Hindlimb muscle (tissue), 1 donor: ENCODE measurements around the gene MAN2A1. TPM values are rescaled to one million over a fixed set of nuclear protein-coding genes. Genes with fewer than 3 reads are reported as not detected.

ENCODE experiments used
- DNase-seq: peaks from one replicate; pipeline ENCODE4 v3.0.0-alpha.2; 2013
- polyA plus RNA-seq: library from polyadenylated mRNA; unstranded; fragments of 120-200 nt; gene quantifications from one replicate; pipeline ENCODE4 v1.2.1, GENCODE V29; 2013; ENCODE audit not compliant: insufficient read length

MAN2A1 gene
- polyA plus RNA-seq, 1 donor: 39.6 TPM

- no peak for DNase-seq
These were observed 7.3 kb upstream of the MAN2A1 start for GRCh38 chr5:109682383-109682782.

- no peak for DNase-seq
These were observed 3.8 kb upstream of the MAN2A1 start for GRCh38 chr5:109685916-109686315.

DNA sequence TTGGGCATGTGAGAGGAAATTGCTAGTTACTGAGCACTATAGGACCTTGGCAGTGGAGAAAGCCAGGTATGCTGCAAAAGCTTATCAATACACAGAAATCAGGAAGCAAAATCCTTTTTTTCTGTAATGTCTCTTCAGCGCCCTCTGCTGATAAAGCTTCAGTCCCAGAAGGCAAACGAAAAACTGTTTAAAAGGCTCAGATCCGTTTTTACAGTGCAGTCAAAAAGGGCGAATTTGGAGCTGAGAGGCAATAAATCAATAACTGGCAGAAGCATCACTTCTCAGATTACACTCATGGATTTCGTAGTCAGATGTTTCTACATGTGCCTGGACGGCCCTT is 1.1 kb upstream of the MAN2A1 start:
- no peak for DNase-seq

- DNase-seq: peak; percentile 95
These were observed 572 bp upstream of the MAN2A1 start for GRCh38 chr5:109688970-109689739.

- DNase-seq: no peak
These were observed 681 bp downstream of the MAN2A1 start for GRCh38 chr5:109690242-109690974.

DNA sequence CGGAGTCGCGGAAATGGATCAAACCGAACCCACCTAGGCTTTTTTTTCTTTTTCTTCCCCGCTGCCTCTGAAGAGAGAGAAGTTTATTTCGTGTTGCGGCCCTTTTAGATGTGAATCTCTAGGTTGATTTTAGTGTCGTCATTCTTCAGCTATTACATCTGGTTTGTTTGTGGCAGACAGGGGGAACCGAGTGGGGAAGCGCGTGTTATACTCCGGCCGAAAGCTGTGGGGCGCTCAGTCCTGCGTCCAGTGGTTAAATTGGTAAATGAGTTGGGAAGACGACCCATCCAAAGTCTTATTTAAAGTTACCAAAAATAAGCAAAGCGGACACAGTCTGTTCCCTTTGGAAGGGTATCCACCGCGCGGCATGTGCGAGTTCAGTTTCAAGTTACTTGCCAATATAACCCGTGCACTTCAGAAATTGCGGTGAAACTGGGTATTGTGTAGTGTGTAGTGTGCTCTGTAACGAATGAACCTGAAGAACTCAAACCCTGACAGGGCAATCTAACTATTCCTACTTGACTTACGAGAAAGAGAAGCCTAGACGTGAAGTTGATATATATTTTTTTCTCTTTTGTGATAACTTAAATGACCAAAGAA is 1.3 kb downstream of the MAN2A1 start:
- peak; percentile 85 for DNase-seq

- no peak for DNase-seq
These were observed 2.3 kb downstream of the MAN2A1 start for GRCh38 chr5:109691996-109692395.

GRCh38 chr5:109692852-109693251 is 3.1 kb downstream of the MAN2A1 start:
- no peak for DNase-seq

- DNase-seq: no peak
These were observed 4.0 kb downstream of the MAN2A1 start for GRCh38 chr5:109693535-109694400.

GRCh38 chr5:109694451-109694891 is 4.7 kb downstream of the MAN2A1 start:
- DNase-seq: no peak

- DNase-seq: no peak
These were observed 5.5 kb downstream of the MAN2A1 start for GRCh38 chr5:109695005-109695926.

GRCh38 chr5:109697339-109697738 is 7.6 kb downstream of the MAN2A1 start:
- DNase-seq: no peak

- DNase-seq: no peak
These were observed 10.9 kb downstream of the MAN2A1 start for GRCh38 chr5:109700516-109701153.

DNA sequence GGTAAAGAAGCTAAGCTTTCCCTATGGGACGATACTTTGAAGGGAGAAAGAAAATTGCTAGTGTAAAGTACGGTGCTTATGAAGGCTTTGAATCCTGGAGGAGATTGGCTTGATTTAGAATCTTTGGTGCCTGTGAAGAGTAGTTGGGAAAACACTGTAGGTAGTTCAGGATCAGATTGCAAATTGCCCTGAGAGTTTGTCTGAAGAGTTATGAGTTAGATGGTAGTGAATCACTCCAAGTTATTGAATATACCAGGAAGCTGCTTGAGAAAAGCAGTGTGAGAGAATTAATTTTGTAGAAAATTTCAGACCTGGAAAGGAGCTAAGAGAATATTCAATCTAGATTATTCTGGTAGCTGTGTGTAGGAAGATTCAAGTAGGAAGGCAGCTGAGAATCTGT is 11.5 kb downstream of the MAN2A1 start:
- DNase-seq: no peak

DNA sequence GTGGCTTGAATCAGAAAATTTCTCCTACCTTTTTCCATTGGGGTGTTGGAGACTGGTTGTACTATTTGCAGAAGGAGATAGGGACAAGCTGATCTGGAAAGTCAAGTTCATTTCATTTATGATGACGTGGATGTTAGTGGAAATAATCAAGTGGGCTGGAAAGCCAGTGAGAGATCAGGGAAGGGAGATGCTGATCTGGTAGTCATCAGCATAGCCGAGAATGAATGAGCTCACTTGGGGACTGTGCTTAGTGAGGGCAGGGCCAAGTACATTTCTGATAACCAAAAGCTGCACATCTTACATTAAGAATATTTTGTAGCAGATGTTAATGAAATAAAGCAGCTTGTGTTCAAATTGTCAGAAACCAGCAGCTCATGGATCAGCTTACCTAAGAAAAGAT is 12.1 kb downstream of the MAN2A1 start:
- DNase-seq: no peak

GRCh38 chr5:109703166-109703565 is 13.4 kb downstream of the MAN2A1 start:
- no peak for DNase-seq

- no peak for DNase-seq
These were observed 14.1 kb downstream of the MAN2A1 start for GRCh38 chr5:109703829-109704228.

- no peak for DNase-seq
These were observed 14.7 kb downstream of the MAN2A1 start for GRCh38 chr5:109704282-109704952.

GRCh38 chr5:109705596-109705995 is 15.9 kb downstream of the MAN2A1 start:
- no peak for DNase-seq

DNA sequence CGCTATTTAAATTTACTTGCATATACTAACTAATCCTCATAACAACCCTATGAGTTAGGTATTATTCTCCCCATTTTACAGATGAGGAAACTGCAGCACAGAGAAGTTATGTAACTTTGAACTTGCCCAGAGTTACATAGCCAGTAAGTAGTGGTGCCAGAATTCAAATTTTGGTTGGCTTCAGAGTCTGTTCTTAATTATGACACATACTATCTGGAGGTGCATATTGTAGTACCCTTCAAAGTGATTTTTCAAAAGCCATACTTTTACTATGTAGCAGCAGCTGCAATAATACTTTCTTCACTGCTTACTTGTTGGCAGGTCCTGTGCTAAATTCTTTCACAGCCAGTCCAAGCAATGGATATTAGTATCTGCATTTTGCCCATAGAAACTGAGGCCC is 16.4 kb downstream of the MAN2A1 start:
- DNase-seq: no peak

DNA sequence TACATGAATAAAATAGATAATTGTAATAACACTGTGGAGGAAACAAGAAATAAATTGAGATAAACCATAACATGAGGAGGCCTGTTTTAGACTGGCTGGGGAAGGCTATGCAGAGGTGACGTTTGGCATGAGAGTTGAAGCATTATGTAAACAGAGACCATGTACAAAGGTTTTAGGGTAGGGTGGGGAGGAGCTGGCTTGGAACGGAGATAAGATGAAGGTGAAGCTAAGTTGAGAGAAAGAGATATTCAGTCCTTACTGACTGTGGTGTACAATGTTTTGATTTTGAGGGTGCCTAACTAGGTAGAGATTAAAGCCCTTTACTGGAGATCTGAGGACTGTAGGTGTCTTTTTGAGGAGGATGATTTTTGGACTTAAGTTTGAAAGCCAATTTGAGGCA is 17.8 kb downstream of the MAN2A1 start:
- no peak for DNase-seq
